ENCODE measurements around the gene MINK1. TPM values are rescaled to one million over a fixed set of nuclear protein-coding genes. Genes with fewer than 3 reads are reported as not detected.

The MINK1 gene
- total and polyA plus RNA-seq, 2 of the 13 experiments (the other 11 are each of a cell fraction or from before 2014, with no cell fraction given), result 17.2 to 63.9 TPM

DNA sequence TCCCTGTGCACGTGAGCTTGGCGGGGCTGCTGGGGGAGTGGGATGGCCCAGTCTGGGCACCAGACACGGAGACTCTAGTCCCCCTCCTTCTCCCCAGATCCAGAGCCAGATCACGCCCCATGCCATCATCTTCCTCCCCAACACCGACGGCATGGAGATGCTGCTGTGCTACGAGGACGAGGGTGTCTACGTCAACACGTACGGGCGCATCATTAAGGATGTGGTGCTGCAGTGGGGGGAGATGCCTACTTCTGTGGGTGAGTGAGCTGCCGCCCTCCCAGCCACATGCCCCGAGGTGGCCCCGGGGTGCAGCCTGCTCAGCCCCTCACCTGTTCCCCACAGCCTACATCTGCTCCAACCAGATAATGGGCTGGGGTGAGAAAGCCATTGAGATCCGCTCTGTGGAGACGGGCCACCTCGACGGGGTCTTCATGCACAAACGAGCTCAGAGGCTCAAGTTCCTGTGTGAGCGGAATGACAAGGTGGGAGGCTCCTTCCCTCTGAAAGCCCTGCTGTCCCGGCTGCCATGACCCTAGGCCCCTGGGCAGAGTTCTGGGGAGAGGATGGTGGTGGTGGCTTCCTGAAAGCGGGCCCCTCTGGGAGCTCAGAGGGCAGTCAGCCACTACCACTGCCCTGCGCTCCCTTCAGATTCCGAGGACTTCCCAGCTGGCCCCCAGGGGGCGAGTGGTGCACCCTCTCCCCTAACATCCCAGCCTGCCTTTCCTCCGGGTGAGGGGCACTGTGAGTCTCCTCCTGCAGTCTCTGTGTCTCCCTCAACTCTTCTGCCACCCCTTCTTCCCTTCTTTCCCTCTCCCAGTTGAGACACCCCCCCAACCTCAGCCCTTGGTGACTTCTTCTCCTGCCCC lies 63.4 kb downstream of the MINK1 start:
- ATAC-seq (no peak; the same call in 2 of the 3 replicates), DNase-seq (ENCODE audit: low spot score) (no peak), FAIRE-seq (no peak)
- H3K4me2 ChIP-seq (ENCODE audit: low read depth, low read length), result no peak overlapping the region
- H3K9me3 ChIP-seq (ENCODE audit: low read length), result no peaks in the 10 kb centered on the region
- no TSS peak for BruUV-seq (replicated peaks)
- CTCF ChIA-PET (ENCODE audit: low intra/inter-chr PET ratio, low total read pairs), result no interaction called here
- H3K4me1 ChIP-seq (ENCODE audit: insufficient read depth, low read length), result no peaks in the 10 kb centered on the region
- H3K36me3 ChIP-seq (replicated peaks in 1 of 2; ENCODE audit: control insufficient read depth in 1 of 2, insufficient read depth in 2 of 2, low read length in 2 of 2), result peaks cover 29 to 54% of the 10 kb centered on the region in 2 experiments; a peak in 4 of 5 replicates
- no peaks in the 10 kb centered on the region for H3K79me2 ChIP-seq (ENCODE audit: insufficient read depth, low read length)
- no peak overlapping the region for H2AFZ ChIP-seq (ENCODE audit: low read length)
- intact Hi-C loops (cut with micrococcal nuclease; ENCODE audit: unreplicated experiment), result no loop called here
- POLR2A ChIA-PET, result no interaction called here
- no peak overlapping the region for H3K27ac ChIP-seq (ENCODE audit: extremely low read length, insufficient read depth, low read length)
- TF ChIP-seq SSRP1 (CRISPR knock-in tag; IDR thresholded peaks at IDR 0.05) (no peak), MYC (CRISPR knock-in tag; IDR thresholded peaks at IDR 0.05; ENCODE audit: borderline replicate concordance) (no peak), ZNF670 (CRISPR knock-in tag; IDR thresholded peaks at IDR 0.05; ENCODE audit: borderline replicate concordance) (no peak), FOXK1 (CRISPR knock-in tag; IDR thresholded peaks at IDR 0.05; ENCODE audit: borderline replicate concordance, low read depth) (no peak), ZNF772 (CRISPR knock-in tag; IDR thresholded peaks at IDR 0.05) (no peak), ZNF317 (CRISPR knock-in tag; IDR thresholded peaks at IDR 0.05) (no peak), RFX1 (IDR thresholded peaks at IDR 0.05) (no peak), MBNL3 (CRISPR knock-in tag; conservative IDR thresholded peaks at IDR 0.05) (no peak)
- TF ChIP-seq, protein P1, sequence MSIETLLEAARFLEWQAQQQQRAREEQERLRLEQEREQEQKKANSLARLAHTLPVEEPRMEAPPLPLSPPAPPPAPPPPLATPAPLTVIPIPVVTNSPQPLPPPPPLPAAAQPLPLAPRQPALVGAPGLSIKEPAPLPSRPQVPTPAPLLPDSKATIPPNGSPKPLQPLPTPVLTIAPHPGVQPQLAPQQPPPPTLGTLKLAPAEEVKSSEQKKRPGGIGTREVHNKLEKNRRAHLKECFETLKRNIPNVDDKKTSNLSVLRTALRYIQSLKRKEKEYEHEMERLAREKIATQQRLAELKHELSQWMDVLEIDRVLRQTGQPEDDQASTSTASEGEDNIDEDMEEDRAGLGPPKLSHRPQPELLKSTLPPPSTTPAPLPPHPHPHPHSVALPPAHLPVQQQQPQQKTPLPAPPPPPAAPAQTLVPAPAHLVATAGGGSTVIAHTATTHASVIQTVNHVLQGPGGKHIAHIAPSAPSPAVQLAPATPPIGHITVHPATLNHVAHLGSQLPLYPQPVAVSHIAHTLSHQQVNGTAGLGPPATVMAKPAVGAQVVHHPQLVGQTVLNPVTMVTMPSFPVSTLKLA (IDR thresholded peaks at IDR 0.05), result no peak
- TF ChIP-seq, protein P2, sequence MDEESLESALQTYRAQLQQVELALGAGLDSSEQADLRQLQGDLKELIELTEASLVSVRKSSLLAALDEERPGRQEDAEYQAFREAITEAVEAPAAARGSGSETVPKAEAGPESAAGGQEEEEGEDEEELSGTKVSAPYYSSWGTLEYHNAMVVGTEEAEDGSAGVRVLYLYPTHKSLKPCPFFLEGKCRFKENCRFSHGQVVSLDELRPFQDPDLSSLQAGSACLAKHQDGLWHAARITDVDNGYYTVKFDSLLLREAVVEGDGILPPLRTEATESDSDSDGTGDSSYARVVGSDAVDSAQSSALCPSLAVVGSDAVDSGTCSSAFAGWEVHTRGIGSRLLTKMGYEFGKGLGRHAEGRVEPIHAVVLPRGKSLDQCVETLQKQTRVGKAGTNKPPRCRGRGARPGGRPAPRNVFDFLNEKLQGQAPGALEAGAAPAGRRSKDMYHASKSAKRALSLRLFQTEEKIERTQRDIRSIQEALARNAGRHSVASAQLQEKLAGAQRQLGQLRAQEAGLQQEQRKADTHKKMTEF (CRISPR knock-in tag; IDR thresholded peaks at IDR 0.05), result no peak
- TF ChIP-seq, protein P3, sequence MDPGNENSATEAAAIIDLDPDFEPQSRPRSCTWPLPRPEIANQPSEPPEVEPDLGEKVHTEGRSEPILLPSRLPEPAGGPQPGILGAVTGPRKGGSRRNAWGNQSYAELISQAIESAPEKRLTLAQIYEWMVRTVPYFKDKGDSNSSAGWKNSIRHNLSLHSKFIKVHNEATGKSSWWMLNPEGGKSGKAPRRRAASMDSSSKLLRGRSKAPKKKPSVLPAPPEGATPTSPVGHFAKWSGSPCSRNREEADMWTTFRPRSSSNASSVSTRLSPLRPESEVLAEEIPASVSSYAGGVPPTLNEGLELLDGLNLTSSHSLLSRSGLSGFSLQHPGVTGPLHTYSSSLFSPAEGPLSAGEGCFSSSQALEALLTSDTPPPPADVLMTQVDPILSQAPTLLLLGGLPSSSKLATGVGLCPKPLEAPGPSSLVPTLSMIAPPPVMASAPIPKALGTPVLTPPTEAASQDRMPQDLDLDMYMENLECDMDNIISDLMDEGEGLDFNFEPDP (CRISPR knock-in tag; conservative IDR thresholded peaks at IDR 0.05), result no peak
- TF ChIP-seq, protein P4, sequence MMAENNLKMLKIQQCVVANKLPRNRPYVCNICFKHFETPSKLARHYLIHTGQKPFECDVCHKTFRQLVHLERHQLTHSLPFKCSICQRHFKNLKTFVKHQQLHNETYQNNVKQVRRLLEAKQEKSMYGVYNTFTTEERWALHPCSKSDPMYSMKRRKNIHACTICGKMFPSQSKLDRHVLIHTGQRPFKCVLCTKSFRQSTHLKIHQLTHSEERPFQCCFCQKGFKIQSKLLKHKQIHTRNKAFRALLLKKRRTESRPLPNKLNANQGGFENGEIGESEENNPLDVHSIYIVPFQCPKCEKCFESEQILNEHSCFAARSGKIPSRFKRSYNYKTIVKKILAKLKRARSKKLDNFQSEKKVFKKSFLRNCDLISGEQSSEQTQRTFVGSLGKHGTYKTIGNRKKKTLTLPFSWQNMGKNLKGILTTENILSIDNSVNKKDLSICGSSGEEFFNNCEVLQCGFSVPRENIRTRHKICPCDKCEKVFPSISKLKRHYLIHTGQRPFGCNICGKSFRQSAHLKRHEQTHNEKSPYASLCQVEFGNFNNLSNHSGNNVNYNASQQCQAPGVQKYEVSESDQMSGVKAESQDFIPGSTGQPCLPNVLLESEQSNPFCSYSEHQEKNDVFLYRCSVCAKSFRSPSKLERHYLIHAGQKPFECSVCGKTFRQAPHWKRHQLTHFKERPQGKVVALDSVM (CRISPR knock-in tag; IDR thresholded peaks at IDR 0.05), result no peak
- H4K20me1 ChIP-seq (ENCODE audit: insufficient read depth, low read length), result no peaks in the 10 kb centered on the region
- no peak overlapping the region for H3K4me3 ChIP-seq (replicated peaks in 1 of 3; ENCODE audit: insufficient read depth in 1 of 3, low read depth in 2 of 3, low read length in 3 of 3)
- in situ Hi-C loops (cut with HindIII; ENCODE audit: extremely low pct_ligation_motif_present, low pct_unique_long_range_greater_than_20kb), result loop anchor here (10.0 kb wide), 1 partner anchor 342 kb away; the partner anchor contains the start of gene MYBBP1A
- no peaks in the 10 kb centered on the region for H3K27me3 ChIP-seq (ENCODE audit: control insufficient read depth in 1 of 2, insufficient read depth in 2 of 2, low read length in 2 of 2)
- no peak overlapping the region for H3K9ac ChIP-seq (ENCODE audit: insufficient read depth, low read depth, low read length)
- WGBS (ENCODE audit: low lambda C conversion rate), result 98% methylated on average over 23 of the region's 27 CpGs
